Gastrocnemius medialis (tissue), 4 donors: Measurements from ENCODE around the gene MINDY4.

ENCODE experiments used
- POLR2A ChIP-seq, 2 donors: fragments of 450-650 bp; IDR thresholded peaks; one replicate each; pipeline ENCODE4 v1.6.1; 2017; ENCODE audit warnings: antibody characterized with exemption in 2 of 2, mild to moderate bottlenecking in 2 of 2, moderate library complexity in 2 of 2
- TF ChIP-seq, protein P1 (sequence below), 5 experiments: fragments of 450-650 bp in 3 of 5; fragments of 200-600 bp in 2 of 5; sonication (generic) in 2 of 5; IDR thresholded peaks in 4 of 5; conservative IDR thresholded peaks in 1 of 5; 1 replicate in 4 of 5; 2 replicates in 1 of 5; pipeline ENCODE4 v1.5.1; 2016 to 2019; ENCODE audit warnings: antibody characterized with exemption in 5 of 5, mild to moderate bottlenecking in 3 of 5, moderate library complexity in 3 of 5

DNA sequence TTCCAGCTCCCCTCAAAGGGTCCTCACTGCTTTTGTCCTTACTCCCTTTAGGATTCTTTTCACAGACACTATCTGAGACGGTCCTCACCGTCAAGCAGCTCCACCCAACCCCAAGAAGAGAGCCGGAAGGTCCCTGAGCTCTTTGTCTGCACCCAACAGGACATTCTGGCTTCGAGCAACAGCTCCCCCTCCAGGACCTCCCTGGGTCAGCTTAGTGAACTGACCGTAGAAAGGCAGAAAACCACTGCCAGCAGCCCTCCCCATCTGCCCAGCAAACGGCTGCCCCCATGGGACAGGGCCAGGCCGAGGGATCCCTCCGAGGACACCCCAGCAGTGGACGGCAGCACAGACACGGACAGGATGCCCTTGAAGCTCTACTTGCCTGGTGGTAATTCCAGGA, 19.9 kb downstream of the MINDY4 start:
- TF ChIP-seq, protein P1, sequence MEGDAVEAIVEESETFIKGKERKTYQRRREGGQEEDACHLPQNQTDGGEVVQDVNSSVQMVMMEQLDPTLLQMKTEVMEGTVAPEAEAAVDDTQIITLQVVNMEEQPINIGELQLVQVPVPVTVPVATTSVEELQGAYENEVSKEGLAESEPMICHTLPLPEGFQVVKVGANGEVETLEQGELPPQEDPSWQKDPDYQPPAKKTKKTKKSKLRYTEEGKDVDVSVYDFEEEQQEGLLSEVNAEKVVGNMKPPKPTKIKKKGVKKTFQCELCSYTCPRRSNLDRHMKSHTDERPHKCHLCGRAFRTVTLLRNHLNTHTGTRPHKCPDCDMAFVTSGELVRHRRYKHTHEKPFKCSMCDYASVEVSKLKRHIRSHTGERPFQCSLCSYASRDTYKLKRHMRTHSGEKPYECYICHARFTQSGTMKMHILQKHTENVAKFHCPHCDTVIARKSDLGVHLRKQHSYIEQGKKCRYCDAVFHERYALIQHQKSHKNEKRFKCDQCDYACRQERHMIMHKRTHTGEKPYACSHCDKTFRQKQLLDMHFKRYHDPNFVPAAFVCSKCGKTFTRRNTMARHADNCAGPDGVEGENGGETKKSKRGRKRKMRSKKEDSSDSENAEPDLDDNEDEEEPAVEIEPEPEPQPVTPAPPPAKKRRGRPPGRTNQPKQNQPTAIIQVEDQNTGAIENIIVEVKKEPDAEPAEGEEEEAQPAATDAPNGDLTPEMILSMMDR (IDR thresholded peaks at IDR 0.05 in 4 of 5, conservative IDR thresholded peaks at IDR 0.05 in 1 of 5): peak in 1 of 5 experiments; percentile 17
- no peak for TF ChIP-seq POLR2A (IDR thresholded peaks at IDR 0.05)
